GM18499 (cell line): ENCODE results near the gene OPRM1.
"Not testable (repeated sequence)": the region's sequence is repeated elsewhere in the genome, so short reads cannot be mapped to it uniquely, and the experiment has no call there.

ENCODE experiments used
- ATAC-seq: cut with Tn5 transposase; IDR thresholded peaks from one replicate; pipeline ENCODE4 v1.9.1; 2021; ENCODE audit warnings: moderate number of reproducible peaks; ENCODE audit not compliant: insufficient read depth, unreplicated experiment

Gene OPRM1

DNA sequence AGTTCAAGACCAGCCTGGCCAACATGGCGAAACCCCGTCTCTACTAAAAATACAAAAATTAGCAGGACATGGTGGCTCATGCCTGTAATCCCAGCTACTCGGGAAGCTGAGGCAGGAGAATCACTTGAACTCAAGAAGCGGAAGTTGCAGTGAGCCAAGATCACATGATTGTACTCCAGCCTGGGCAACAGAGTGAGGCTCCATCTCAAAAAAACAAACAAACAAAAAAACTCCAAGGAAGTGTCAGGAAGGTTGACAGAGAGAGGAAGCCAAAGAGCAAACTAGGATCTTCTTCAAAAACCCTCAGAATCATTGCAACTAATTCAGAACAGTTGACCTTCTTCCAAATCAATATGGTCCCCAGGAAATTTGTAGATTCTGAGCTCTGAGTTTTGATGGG lies 162.6 kb downstream of the OPRM1 start:
- not testable (repeated sequence) for ATAC-seq

DNA sequence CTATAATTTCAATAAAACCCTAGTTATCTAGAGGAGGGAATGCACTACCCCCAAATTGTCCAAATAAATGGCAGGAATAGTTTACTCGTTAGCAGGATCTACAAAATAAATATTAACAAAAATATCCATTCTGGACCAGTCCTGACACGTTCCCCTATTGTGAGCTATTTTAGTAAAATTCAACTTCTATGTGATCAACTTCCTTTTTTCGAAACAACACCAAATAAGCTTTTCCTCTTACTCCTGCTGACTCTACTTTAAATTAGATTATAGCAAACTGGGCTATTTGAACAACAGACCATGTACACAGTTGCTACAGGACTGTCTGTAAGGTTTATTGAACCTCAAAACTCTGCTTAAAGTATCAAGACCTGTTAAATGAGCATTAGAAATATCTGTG lies 163.3 kb downstream of the OPRM1 start:
- no peak for ATAC-seq

DNA sequence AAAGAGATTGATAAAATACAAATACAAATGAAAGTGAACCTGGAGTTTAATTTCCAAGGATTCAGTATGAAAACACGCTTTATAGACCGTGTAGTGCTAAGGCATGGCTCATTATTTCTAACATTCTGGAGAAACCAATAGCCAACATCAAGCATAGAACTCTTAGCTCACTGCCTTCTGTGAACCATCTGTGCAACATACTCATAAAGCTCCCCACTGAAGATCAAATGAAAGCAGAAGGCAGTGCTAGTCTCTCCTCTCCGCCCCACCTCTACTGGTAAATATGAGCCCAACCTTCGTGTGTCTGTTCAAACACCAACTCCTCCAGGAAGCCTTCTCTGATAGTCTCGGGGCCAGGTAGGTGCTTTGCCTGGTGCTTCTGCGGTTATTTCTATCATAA lies 163.9 kb downstream of the OPRM1 start:
- no peak for ATAC-seq

DNA sequence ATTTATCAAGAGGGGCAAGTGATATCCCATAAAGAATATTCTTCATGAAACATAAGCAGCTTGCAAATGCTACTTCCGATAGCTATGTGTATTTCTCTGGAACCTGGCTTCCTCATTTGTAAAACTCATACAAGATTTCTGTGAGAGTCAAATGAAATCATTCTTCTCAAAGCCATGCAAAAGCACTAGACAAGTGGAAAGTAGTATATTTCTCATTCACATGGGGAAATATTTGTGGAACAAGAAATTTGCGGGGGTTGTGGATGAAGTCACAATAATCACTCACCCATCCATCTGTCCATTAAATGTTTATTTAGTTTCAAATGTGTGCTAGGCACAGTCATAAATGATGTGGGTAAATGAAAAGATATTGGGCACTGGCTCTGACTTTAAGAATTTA lies 167.1 kb downstream of the OPRM1 start:
- ATAC-seq: no peak

DNA sequence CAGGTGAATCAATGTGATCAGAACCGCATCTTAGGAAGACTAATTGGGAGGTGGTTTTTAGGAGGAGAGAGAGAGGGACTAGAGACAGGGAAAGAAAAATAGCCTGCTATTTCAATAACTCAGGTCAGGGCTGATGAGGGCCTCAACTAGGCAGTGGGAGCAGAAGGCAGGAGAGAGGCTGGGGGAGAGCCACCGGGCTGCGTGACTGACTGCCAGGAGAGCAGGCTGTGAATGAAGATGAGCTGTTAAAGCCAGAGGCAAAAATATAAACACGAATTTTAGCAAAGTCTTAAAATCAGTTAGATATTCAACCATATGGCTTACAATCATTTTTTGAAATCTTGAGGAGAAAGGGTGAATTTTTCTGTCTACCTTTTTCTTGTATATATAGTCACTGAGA lies 168.0 kb downstream of the OPRM1 start:
- ATAC-seq: no peak

DNA sequence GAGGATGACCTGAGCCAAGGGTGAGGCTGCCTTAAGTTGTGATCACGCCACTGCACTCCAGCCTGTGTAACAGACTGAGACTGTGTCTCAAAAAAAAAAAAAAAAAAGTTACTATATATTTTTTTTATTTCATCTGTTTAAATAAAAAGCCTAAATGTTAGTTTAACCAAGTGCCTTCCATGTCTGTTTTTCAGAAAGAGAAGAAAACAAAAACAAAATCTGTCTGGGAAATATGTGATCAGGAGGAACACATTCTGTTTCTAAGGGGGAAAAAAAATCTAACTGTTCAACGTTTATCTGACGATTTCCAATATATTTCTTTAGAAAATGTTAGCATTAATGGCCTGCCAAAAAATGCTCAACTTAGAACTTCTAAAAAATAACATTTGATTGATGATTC lies 170.5 kb downstream of the OPRM1 start:
- no peak for ATAC-seq

DNA sequence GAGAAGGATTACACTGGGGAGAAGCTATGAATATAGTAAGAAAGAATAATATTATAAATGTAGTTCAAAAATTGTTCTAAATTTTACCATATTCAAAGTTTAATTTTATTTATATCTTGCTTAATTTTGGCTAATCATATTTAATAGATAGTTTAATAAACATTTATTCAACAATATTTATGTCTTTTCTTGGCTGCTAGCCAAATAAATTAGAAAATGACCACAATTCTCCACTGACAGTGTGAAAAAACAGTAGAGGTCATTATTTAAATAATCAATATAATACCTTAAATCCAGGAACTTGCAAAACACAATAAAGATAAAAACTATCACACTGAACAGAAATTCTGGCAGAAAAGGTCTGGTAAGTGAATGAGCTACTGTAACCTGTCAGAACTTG lies 171.6 kb downstream of the OPRM1 start:
- ATAC-seq: no peak

DNA sequence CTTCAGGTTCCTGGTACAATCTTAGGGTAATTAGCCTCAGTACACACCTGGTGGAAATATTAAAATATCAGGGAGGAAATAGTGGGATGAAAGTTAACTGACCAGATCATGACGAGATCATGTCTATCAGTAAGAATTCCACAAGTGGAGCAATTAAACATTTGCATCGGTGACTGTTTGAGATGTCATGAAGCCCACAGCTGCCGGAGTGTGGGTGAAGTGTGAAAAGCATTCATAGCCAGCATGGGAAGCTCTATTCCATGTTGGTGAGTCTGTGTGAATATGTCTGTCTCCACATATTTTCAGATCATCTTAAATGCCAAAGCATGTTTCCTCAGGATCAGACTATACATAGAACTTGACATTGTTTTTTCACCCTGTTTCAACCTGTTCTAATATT lies 174.7 kb downstream of the OPRM1 start:
- ATAC-seq: no peak

DNA sequence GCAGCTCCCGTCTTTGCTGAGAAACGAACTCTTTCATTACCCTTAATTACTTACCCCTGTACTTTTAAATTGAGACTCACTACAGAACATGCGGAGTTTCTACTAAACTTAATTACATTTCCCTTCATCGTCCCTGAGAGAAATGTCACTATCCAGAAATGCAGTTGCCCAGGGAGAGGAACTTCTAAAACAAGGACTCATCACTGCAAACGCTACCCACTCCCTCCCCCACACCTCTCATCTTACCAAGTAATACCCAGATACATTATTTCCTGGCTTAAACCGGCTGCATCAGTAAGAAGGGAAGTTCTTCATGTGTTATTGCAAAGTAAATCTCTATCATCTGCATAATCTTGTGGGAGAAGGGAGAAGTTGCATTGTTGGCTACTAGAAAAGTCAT lies 179.3 kb downstream of the OPRM1 start:
- ATAC-seq: no peak

DNA sequence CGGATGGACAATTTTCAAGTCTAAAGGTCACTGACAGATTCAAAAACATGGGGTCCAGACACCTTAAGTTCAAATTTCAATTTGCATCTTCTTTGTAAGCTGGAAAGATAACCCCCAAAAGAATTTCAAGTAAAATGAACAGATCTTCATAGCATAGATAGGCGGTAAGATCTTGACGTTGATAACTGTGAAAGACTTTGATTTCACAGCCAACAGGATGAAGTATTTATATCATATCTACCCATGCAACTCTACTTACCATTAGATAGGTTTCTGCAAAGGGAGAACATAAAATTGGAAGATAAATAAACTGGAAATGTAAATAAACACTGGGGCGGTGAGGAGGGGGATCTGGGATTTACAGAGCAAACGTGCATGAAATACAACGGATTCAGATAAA lies 179.7 kb downstream of the OPRM1 start:
- ATAC-seq: no peak

DNA sequence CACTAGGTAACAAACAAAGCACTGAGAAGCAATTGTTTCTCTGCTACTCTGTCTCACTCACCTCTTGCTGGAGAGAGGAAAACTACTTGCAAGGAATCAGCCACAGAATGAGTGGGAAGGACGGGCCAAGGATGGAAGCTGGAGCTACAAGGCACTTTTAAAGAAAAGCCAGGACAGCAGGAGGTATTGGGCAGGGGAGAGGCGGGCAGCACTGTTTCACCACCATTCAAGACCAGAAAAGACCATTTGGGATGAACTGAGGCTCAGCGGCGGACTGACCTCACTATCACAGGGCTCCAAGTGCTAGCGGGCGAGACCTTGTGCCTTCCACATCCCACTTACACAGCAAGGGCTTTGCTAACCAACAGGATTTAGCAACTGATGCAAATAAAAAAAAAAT lies 180.2 kb downstream of the OPRM1 start:
- ATAC-seq: no peak

DNA sequence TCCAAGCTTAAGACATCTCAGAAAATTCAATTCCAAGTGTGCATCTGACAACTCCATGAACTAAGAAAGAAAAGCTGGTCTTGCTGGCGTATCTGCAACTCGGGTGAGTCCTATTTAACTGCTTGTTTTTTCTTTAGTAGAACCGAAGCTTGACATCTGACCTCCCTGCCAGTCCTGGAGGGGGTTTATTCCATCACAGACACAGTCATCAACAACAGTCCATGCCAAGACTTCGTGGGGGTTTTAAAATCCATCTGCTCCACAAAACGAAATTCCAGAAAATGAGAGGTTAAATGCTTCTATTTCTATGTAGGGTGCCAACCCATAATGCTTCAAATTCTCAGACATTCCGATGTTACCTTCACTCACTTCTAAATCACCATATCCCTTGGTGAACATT lies 183.7 kb downstream of the OPRM1 start:
- ATAC-seq: no peak

DNA sequence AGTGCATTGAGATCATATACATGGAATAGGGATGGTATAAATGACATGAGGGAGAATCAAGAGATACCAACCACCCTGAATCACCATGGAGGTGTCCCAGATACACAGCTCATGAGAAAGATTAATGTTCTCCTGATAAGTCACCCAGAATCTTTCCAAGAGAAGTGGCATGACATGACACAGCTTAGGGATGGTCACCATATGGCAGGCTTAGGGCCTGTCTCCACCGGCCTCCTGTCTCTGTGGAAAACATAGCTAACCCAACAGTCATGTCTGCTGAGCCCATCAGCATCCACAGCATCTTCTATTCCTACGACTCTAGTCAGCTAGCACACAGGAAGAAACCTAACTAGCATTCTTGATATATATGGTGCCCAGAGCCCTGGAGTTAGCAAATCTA lies 184.3 kb downstream of the OPRM1 start:
- no peak for ATAC-seq

DNA sequence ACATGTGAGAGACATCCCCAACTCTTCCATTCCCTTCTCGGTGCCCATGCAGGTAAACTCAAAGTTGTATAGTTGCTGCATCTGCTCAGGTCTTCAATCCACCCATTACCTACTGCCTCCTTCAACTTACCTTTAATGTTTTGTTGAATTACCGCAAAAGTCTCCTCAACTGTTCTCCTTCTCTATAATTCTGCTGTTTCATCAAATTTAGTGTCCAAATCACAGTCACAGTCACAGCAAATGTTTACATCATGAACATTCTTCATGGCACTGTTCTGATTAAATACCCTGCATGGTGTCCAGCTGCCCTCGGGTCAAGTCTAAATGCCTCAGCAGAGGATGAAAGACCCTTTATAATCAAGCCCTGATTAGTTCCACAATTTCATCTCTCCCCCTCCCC lies 187.4 kb downstream of the OPRM1 start:
- no peak for ATAC-seq

DNA sequence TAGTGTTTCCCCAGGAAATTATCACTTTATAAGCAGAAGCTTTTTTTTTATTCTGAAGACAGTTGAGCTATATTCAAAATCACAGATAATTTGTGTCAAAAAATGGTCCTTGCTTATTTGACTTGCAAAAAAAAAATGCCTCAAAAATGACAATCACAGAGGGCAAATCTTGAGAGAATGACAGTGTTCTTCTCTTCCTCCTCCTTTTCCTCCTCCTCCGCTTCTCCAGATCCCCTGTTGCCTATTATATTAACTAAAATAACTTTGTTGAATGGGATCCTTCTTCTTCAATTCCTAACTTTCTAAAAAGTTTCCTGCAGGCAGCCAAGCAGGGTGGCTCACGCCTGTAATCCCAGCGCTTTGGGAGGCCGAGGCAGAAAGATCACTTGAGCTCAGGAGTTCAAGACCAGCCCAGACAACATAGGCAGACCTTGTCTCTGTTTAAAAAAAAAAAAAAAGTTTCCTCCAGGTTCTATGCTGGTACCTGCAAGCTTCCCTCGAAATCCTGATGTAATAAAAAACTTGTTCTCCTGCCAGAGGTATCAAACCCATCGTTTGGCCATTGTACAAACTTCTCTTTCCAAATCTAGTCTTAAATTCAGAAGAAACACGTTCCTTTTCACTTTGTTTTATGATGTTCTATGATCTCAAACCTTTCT lies 189.0 kb downstream of the OPRM1 start:
- no peak for ATAC-seq

DNA sequence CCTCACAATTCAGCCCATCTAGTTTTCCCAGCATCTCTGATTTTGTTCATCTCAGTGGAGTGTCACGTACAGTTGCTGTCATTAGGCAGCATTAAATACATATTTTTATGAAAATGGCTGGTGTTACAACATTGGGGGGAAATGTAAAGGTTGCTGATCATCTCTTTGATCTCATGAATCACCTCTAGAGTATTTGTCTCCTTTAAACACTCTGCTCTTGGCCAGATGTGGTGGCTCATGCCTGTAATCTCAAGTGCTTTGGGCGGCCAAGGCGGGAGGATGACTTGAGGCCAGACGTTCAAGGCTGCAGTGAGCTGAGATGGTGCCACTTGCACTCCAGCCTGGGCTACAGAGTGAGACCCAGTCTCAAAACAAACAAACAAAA lies 189.5 kb downstream of the OPRM1 start:
- ATAC-seq: no peak

DNA sequence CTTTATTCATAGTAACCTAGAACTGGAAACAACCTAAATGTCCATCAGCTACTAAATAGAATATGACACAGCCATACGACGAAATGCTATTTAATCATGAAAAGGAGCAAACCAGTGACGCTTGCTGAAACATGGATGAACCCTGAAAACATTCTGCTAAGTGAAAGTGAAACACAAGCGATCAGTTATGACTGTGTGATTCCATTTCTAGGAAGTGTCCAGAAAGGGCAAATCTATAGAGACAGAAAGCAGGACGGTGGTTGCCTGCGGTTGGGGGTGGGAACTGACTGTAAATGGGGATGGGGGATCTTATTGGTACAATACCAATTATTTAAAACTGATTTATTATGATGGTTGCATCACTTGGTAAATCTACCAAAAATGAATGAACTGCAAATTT lies 190.7 kb downstream of the OPRM1 start:
- peak; percentile 52 for ATAC-seq

DNA sequence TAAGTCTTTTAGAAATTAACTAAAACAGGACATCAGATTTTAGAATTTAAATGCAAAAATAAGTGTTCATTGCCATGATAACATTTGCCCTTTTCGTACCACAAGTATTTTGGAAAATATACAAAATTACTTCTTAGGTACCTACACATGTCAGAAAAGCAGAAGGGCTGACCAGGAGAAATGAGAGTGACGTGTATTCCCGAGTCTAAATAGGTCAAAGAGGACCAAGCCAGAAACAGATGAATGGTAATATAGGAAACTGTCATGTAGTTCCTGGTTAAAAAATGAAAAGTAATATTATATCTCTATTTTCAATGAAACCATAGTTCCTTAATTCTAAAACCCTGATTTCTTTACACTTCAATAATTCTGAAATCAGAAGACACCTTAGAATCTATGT lies 191.4 kb downstream of the OPRM1 start:
- ATAC-seq: no peak

DNA sequence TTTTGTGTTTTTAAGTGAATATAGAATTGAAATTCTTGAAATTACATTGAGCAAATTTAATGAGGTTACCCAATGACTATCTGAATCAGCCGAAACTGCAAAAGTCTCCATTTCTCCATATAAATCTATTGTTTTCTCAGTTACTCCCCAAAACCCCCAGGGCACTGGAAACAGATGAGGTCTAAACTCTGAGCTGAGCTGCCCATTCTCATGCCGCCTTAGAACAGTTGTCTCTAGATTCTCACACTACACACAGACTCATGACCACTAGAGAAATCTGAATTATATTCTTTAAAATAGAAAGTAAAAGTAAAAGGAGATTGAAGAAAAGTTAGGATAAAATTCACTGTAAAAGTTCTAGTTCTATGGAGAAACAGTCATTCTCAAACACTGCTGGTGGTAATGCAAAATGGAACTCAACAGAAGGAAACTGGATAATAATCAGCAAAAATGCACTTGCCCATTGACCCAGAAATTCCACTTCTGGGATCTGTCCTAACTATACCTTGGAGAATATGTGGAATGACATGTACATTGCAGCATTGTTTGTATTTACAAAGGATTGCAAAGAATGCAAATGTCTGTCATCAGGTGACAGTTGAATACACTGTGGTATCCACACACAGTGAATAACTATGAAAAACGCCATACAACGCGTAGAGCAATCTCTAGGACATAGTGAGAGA lies 192.0 kb downstream of the OPRM1 start:
- no peak for ATAC-seq

DNA sequence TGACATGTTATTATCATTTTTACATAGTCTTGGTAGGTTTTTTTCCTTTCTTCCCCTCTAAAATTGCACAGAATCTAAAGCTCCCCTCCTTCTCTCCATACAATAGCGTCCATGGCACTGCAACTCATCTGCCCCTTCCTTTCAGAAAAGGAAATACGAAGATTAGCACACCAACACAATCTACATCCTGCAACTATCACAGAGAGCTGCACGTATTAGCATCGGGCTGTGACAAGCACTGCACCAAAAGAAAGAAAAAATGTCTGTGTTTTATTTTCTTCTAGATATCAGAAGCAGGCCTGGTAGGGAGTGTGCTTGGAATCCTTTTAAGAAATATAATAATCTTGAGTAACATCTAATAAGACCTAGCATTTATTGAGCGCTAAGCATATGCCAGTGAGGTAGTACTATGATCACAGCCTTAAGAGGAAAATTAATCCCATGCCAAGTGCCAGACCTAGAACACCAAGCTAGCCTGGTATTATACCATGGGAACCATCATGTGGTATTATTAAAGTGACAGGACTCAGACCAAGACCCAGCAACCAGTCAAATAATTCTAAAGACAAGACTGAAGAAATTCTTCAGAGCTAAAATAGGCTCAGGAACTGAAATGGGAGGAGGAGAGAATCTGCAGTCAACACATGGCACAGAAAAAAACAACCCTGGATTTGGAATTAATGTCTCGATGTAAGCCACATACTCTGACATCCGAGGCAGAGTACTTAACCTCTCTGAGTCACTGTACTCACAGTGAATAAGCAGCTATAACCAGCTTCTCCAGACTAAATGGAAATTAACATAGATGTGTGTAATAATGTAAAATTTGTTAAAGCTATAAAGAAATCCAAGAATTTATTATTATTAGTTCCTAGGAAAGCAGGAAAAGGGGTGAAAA lies 193.2 kb downstream of the OPRM1 start:
- ATAC-seq: no peak

DNA sequence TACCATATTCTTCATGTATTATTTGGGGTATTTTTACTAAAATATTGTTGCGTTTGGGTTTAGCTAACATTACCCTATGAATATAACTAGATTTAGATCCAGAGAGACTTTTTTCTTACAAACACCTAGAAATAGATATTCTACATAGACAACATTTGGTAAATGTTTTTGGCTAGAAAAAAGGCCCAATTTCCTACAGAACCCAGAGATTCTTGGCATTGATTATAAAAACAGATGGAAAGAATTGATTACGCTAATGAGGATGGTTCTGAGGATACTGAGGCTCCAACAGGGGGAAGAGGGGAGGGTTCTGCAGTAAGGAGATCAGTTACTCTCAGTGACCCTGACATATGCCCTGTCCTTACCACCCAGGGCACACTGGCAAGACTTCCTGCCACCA lies 194.3 kb downstream of the OPRM1 start:
- no peak for ATAC-seq
